GM19395 (cell line): ENCODE results near the gene RPL6.

Experiments
- ATAC-seq: cut with Tn5 transposase; IDR thresholded peaks from one replicate; pipeline ENCODE4 v1.9.1; 2021; ENCODE audit warnings: mild to moderate bottlenecking, moderate library complexity; ENCODE audit not compliant: unreplicated experiment

Gene RPL6

GRCh38 chr12:112380663-112381405 lies 28.6 kb downstream of the RPL6 start:
- no peak for ATAC-seq

GRCh38 chr12:112375105-112375504 lies 34.3 kb downstream of the RPL6 start:
- no peak for ATAC-seq

GRCh38 chr12:112374166-112374740 lies 35.2 kb downstream of the RPL6 start:
- no peak for ATAC-seq

GRCh38 chr12:112370868-112371510 lies 38.4 kb downstream of the RPL6 start:
- no peak for ATAC-seq

- ATAC-seq, result no peak
These were observed 39.2 kb downstream of the RPL6 start for GRCh38 chr12:112370199-112370598.

GRCh38 chr12:112368856-112369255 lies 40.5 kb downstream of the RPL6 start:
- ATAC-seq, result no peak

GRCh38 chr12:112367965-112368364 lies 41.4 kb downstream of the RPL6 start:
- ATAC-seq, result no peak

GRCh38 chr12:112362310-112362709 lies 47.1 kb downstream of the RPL6 start:
- no peak for ATAC-seq

GRCh38 chr12:112361271-112361670 lies 48.1 kb downstream of the RPL6 start:
- no peak for ATAC-seq

GRCh38 chr12:112359290-112359689 lies 50.1 kb downstream of the RPL6 start:
- ATAC-seq, result no peak

- no peak for ATAC-seq
These were observed 52.2 kb downstream of the RPL6 start for GRCh38 chr12:112357214-112357613.
